Lung (tissue), 12 donors: ENCODE results near the gene MED13L. TPM values are rescaled to one million over a fixed set of nuclear protein-coding genes. Genes with fewer than 3 reads are reported as not detected.

Experiments
- ATAC-seq: fragments of 200-7000 bp; cut with Tn5 transposase; one replicate; pipeline ENCODE4 v1.9.1; 2020; ENCODE audit warnings: moderate number of reproducible peaks; ENCODE audit not compliant: insufficient read depth, low FRiP score
- DNase-seq, 3 donors: peaks; one replicate each; pipeline ENCODE4 v3.0.0-alpha.2; 2013 to 2017
- H3K27ac ChIP-seq, 2 donors: one replicate each; pipeline ENCODE4 v1.5.1; 2013; ENCODE audit warnings: mild to moderate bottlenecking in 2 of 2, moderate library complexity in 2 of 2, control low read depth in 1 of 2, inconsistent platforms in 1 of 2, low read depth in 1 of 2, low read length in 1 of 2
- H3K27me3 ChIP-seq, 3 donors: one replicate each; pipeline ENCODE4 v1.5.1; 2013; ENCODE audit warnings: low read length in 2 of 3; ENCODE audit not compliant: control insufficient read depth in 3 of 3, insufficient read depth in 3 of 3
- H3K36me3 ChIP-seq, 4 donors: one replicate each; pipeline ENCODE4 v1.5.1; 2013; ENCODE audit warnings: low read length in 4 of 4, mild to moderate bottlenecking in 1 of 4, moderate library complexity in 1 of 4; ENCODE audit not compliant: control insufficient read depth in 4 of 4, insufficient read depth in 4 of 4
- H3K4me1 ChIP-seq, 5 donors: one replicate each; pipeline ENCODE4 v1.5.1; 2013; ENCODE audit warnings: low read length in 5 of 5, mild to moderate bottlenecking in 2 of 5, moderate library complexity in 1 of 5; ENCODE audit not compliant: control insufficient read depth in 5 of 5, insufficient read depth in 5 of 5
- H3K4me3 ChIP-seq: one replicate; pipeline ENCODE4 v1.5.1; 2013; ENCODE audit warnings: mild to moderate bottlenecking, control low read depth, moderate library complexity
- H3K9ac ChIP-seq, 2 donors: one replicate each; pipeline ENCODE4 v1.5.1; 2013; ENCODE audit warnings: low read length in 2 of 2, control low read depth in 1 of 2; ENCODE audit not compliant: insufficient read depth in 1 of 2
- H3K9me3 ChIP-seq, 4 donors: one replicate each; pipeline ENCODE4 v1.5.1; 2013; ENCODE audit warnings: low read length in 3 of 4, mild to moderate bottlenecking in 1 of 4, moderate library complexity in 1 of 4; ENCODE audit not compliant: control insufficient read depth in 4 of 4, insufficient read depth in 3 of 4
- WGBS, 2 donors: extraction: QIAGEN DNeasy Blood & Tissue Kit; methylation state at CpG; one replicate each; pipeline ENCODE4 v1.1.7; 2013; 5-methylcytosine and 5-hydroxymethylcytosine counted together
- polyA plus RNA-seq, 2 donors: library from polyadenylated mRNA; stranded (reverse); fragments of 200-250 nt; gene quantifications; one replicate each; pipeline ENCODE4 v1.2.1, GENCODE V29; 2013
- total RNA-seq, 2 donors: library from RNA; depleted of rRNA in 1 of 2; stranded (reverse); fragments of >200 nt in 1 of 2; gene quantifications; one replicate each; pipeline ENCODE4 v1.2.1, GENCODE V29; 2014 to 2021
- TF ChIP-seq, protein P1 (sequence below): IDR thresholded peaks from 2 replicates; pipeline ENCODE4 v1.5.1; 2012; ENCODE audit warnings: mild to moderate bottlenecking; ENCODE audit errors: control extremely low read depth, extremely low read depth
- donor health status: control.
- donor health status: control.
- donor health status: Bipolar disorder and iron deficiency.
- donor health status: healthy.
- donor health status: DM: yes; HTN: yes; CAD: no.

Gene MED13L
- total and polyA plus RNA-seq, 4 donors, result 18.2 to 329 (median 71.4) TPM

DNA sequence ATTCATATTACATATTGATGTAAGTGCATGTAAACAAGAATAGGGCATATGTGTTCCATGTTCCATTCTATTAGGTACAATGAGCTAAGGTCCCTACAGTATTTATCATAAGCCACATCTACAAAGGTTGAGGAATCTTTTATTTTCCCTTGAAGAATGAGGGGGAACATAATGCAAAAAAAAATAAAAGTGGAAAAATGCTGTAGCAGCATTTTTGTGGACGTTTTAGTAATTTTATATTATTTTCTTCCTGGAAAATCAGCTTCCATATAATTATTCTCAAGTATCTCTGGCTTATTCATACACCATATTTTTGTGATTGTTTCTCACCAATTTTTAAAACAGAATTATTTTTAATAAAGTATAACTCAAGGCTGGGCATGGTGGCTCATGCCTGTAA lies 148.7 kb downstream of the MED13L start:
- ATAC-seq, result no peak
- 72 to 88% methylated on average over 1 of the region's 1 CpG for WGBS, 2 donors

DNA sequence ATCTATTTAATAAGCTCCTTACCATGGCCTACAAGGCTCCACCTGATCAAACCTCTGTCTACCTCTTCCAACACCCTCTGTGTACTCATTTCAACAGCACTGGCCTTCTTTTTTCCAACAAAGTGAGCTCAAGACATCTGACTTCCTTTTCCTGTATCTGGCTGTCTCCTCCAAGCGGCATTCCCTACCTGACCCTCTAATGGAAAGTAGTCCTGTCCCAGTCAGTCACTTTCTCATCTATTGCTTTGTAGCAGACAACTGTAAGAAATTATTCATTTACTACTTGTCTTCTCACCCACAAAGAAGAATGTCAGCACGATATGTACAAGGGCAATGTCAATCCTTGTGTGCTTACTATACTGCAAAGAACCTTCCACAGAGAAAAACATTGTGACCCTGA lies 149.6 kb downstream of the MED13L start:
- TF ChIP-seq, protein P1, sequence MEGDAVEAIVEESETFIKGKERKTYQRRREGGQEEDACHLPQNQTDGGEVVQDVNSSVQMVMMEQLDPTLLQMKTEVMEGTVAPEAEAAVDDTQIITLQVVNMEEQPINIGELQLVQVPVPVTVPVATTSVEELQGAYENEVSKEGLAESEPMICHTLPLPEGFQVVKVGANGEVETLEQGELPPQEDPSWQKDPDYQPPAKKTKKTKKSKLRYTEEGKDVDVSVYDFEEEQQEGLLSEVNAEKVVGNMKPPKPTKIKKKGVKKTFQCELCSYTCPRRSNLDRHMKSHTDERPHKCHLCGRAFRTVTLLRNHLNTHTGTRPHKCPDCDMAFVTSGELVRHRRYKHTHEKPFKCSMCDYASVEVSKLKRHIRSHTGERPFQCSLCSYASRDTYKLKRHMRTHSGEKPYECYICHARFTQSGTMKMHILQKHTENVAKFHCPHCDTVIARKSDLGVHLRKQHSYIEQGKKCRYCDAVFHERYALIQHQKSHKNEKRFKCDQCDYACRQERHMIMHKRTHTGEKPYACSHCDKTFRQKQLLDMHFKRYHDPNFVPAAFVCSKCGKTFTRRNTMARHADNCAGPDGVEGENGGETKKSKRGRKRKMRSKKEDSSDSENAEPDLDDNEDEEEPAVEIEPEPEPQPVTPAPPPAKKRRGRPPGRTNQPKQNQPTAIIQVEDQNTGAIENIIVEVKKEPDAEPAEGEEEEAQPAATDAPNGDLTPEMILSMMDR, result no peak
- Histone ChIP-seq H3K27ac (no peak overlapping the region), H3K36me3 (no peaks in the 10 kb centered on the region), H3K9me3 (no peaks in the 10 kb centered on the region), H3K4me1 (peaks cover 11 to 55% (median 12%) of the 10 kb centered on the region in 5 donors), H3K4me3 (no peak overlapping the region), H3K9ac (no peak overlapping the region), H3K27me3 (no peaks in the 10 kb centered on the region)
- DNase-seq (no peak), ATAC-seq (no peak)
- WGBS, 2 donors, result 68 to 73% methylated on average over 2 of the region's 2 CpGs

More for the DNA sequence above, 148.7 kb downstream of the MED13L start:
- Histone ChIP-seq H3K4me3 (no peak overlapping the region), H3K9me3 (no peaks in the 10 kb centered on the region), H3K27ac (no peak overlapping the region), H3K4me1 (peaks cover 6 to 52% (median 20%) of the 10 kb centered on the region in 5 donors), H3K9ac (no peak overlapping the region), H3K36me3 (no peaks in the 10 kb centered on the region), H3K27me3 (no peaks in the 10 kb centered on the region)
- DNase-seq, result no peak
- TF ChIP-seq, protein P1, result no peak

DNA sequence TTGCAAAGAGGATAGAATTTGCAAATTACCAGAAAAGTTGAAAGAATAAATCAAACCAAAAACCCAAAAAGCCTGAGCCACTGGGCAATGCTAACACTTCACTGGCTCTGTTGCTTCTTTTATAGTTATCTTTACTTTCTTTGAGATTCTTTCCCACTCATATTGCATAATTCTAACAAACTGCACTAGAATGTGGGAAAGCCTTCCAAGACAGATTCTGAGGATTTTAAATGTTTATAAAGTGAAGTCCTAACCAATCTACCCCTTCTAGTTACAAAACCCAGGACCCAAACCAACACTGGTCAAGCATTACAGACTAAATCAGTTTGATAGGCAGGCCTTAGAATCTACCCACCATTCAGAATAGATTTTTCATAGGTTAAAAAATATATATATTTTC lies 150.9 kb downstream of the MED13L start:
- Histone ChIP-seq H3K27ac (no peak overlapping the region), H3K36me3 (no peaks in the 10 kb centered on the region), H3K9ac (no peak overlapping the region), H3K4me1 (peaks cover 9 to 65% (median 22%) of the 10 kb centered on the region in 5 donors), H3K4me3 (no peak overlapping the region), H3K27me3 (no peaks in the 10 kb centered on the region), H3K9me3 (no peaks in the 10 kb centered on the region)
- DNase-seq (peak in 1 of 3 donors; percentile 64), ATAC-seq (no peak)
- TF ChIP-seq, protein P1, result no peak

DNA sequence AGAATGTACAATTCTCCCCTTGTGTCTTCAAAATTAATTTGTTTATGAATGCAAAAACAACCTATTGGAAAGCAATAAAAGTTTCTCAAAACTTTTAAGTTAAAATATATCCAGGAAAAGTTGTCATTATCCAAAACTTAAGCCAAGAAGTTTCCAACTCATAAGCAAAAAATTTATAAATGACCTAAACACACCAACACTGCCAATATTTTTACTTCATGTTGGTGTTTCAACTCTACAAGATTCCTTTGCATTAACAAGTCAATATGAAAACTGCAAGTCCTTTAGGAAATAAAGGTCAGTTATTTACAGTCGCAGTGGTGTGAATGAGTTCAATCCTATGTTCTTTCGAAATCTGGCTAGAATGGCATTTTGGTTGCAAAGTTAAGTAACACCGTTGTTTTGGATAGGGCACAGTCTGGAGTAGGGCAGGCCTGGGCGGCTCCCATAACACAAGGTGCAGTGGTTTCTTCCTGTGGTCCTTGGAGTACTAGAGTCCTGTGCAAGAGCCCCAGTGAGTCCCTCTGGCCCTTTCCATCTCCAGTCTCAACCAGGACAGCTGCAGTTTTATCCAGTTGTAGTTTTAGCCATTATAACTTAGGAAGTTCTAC lies 151.4 kb downstream of the MED13L start:
- ATAC-seq (no peak), DNase-seq (no peak)
- TF ChIP-seq, protein P1, result no peak
- no peak overlapping the region for H3K27ac ChIP-seq
- H3K9me3 ChIP-seq, result no peaks in the 10 kb centered on the region
- no peak overlapping the region for H3K4me3 ChIP-seq
- WGBS, 2 donors, result 48 to 54% methylated on average over 4 of the region's 4 CpGs
- H3K27me3 ChIP-seq, result no peaks in the 10 kb centered on the region
- no peaks in the 10 kb centered on the region for H3K36me3 ChIP-seq
- H3K9ac ChIP-seq, result no peak overlapping the region
- H3K4me1 ChIP-seq, result peaks cover 7 to 70% (median 26%) of the 10 kb centered on the region in 5 donors
